GM19455 (cell line): Measurements from ENCODE around the gene PRKAR2B.

Experiments
- ATAC-seq: cut with Tn5 transposase; IDR thresholded peaks from one replicate; pipeline ENCODE4 v1.9.1; 2021; ENCODE audit not compliant: unreplicated experiment

PRKAR2B gene

GRCh38 chr7:107044347-107045194 lies at the start of gene PRKAR2B:
PRKAR2B (plus strand) TSS chr7:107044705; CDS start chr7:107044908, 203 bp downstream.
- peak; percentile 79 for ATAC-seq

DNA sequence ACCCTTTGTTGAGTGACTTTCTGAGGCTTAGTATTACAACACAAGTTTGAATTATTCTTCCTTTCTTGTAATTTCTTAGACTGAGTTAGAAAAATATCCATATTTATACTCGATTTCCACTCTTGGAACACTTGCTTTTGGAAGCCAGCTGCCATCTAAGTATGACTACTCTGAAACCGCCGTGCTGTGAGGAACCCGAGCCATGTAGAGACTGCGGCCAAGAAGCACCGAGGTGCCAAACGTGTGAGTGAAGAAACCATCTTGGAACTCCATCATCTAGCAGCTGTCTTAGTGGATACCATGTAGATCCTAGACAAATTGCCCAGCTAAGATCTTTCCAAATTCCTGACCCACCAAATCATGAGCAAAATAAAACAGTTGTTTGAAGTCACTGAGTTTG lies 49.7 kb upstream of the PRKAR2B start:
- ATAC-seq = no peak

GRCh38 chr7:106997487-106998271 lies 46.8 kb upstream of the PRKAR2B start:
- no peak for ATAC-seq

DNA sequence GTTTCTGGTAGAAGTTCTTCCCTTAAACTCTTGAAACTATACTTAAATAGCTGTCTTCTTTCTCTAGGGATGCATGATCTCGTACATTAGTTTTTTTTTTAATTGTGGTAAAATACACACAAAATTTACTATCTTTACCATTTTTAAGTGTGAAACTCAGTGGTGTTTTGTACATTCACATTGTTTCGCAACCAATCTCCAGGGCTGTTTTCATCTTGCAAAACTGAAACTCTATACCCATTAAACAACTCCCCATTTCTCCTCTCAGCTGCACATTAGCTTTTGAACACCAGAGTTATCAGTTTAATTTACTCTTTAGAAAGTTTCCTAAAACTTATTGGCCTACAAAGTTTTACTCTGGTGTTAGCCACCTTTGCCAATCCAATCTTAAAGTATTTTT lies 45.5 kb upstream of the PRKAR2B start:
- no peak for ATAC-seq

DNA sequence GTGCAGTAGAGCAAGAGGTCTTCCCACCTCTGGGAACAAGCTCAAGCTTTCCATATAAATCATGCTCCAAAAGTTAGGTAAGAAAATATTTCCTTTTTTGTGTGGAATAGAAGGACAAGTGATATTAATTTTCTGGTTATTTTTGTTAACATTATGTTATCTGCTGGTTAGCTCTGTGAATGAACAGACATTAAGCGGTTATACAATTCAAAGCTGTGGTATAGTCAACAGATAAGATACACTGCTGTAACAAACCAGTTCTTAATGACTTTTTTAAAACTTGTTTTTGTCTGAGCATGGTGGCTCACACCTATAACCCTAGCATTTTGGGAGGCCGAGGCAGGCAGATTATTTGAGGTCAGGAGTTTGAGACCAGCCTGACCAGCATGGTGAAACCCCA lies 43.0 kb upstream of the PRKAR2B start:
- no peak for ATAC-seq

DNA sequence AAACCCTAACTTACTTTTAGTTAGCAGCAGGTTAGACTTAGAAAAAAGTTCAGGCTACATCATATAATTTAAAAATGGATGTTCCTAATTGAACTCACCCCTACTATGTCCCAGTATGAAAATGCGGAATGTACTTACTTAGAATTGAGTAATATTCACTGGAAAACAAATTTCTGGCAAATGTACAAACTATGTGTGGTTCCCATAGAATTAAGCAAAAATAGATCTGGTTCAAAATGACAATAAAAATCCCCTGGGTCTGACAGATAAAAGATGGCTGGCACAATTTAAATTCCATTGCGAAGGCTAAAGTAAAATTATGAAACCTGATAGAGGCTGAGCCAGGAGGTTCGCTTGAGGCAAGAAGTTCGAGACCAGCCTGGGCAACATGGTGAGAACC lies 42.4 kb upstream of the PRKAR2B start:
- ATAC-seq = no peak

- ATAC-seq = no peak
These were observed 41.9 kb upstream of the PRKAR2B start for GRCh38 chr7:107002529-107002998.

DNA sequence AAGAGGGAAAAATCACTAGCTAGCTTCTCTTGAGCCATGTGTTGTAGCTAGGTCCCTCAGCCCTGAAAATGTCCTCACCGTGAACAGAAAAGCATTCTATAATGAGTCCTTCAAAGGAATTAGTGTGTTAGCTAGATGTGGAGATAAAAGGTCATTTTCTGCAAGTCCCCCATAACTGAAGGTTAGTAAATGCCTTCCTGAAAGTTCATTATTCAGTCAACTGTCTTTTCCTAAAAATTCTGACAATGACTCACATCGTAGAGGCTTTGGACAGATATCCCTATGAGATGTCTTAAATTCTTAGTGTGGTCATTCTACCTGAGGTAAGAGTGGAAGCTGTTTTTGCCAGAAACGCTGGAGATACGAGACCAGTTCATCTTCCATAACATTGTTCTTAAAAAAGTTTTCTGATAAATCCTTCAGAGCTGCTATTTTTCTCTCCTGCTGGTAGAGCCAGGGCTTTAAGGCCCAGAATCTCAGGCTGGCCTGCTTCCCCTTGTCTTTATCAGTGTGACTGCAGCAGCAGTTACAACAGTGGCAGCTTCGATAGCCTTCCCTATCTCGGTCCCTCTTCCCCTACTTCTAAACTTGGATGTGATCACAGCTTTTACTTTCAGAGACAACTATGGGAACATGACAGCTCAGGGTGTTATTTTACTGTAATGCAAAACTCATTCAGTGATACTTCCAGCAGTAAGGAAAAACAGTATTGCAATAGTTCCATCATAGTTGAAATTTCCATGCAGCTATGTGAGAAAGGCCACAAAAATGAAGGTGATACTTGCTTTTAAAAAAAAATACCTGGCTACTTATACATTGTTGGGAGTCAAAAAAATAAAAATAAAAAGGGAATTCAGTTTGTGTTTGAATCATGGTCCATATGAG lies 37.3 kb upstream of the PRKAR2B start:
- no peak for ATAC-seq

DNA sequence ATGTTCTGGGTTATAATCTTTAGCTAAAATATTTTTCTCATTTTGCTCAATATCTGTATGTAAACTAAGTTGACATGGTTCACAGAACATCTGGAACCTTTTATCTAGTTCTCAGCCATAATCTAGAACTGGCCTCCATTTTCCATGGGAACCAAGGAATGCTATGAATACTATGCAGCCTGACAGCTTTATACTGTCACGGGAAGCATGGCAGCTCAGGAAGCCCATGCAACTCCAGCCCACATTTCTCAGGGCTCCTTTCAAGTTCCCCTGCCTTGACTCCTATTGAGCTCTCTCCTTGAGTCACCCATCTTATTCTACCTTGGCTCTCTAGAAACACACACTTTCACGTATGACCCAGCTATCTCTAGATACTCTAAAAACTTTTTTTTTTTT lies 36.6 kb upstream of the PRKAR2B start:
- ATAC-seq = no peak

DNA sequence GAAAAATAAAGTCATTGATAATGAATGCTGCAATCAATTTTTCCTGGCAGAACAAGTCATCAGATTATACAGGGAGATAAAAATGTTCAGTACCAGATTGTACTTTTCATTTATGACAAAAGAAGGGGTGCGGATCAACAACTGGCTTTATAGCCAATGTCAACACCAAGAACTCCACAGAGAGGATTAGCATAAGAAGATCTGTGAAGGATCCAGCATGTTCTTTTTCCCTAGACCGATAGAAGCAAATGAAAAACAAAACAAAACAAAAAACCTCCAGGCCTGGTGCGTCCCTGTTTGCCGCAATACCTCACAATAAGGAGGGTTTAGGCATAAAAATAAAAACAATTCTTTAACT lies 34.7 kb upstream of the PRKAR2B start:
- no peak for ATAC-seq

- ATAC-seq = no peak
These were observed 31.8 kb upstream of the PRKAR2B start for GRCh38 chr7:107012691-107013090.

GRCh38 chr7:107014387-107015023 lies 30.0 kb upstream of the PRKAR2B start:
- no peak for ATAC-seq

- ATAC-seq = no peak
These were observed 28.2 kb upstream of the PRKAR2B start for GRCh38 chr7:107016312-107016711.

DNA sequence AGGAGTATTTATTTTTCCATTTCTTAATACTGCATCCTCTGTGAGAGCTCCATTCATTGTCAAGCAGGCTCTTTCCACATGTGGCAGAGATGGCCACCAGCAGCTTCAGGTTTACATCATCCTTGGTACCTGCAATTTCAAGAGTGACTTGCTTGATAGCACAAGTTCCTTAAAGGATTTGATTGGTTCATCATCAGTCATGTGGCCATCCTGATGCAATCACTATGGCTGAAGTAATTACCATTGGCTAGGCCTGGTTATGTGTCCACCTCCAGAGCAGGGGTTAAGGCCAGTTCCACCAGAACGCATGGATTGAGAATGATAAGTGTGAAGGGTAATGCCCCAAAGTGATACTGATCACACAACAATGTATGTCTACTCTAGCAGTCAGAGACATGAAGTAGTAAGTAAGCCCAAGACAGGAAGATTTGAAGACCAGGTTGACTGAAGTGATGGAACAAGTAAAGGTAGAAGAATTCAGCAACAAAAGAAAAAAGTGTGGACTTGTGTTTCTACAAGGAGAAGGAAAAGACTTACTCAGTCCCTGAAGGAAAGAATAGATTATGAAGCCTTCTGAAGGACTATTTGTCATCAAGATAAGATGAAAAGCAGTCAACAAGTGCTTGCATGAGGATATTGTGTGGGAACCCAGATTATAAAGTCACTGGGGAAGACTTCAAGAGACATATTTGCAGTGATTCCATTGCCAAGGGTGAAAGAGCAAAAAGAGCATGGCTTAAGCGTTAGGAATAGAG lies 26.4 kb upstream of the PRKAR2B start:
- ATAC-seq = no peak

GRCh38 chr7:107020400-107020799 lies 24.1 kb upstream of the PRKAR2B start:
- no peak for ATAC-seq

- ATAC-seq = no peak
These were observed 22.9 kb upstream of the PRKAR2B start for GRCh38 chr7:107021600-107021999.

GRCh38 chr7:107023522-107024151 lies 20.9 kb upstream of the PRKAR2B start:
- no peak for ATAC-seq

DNA sequence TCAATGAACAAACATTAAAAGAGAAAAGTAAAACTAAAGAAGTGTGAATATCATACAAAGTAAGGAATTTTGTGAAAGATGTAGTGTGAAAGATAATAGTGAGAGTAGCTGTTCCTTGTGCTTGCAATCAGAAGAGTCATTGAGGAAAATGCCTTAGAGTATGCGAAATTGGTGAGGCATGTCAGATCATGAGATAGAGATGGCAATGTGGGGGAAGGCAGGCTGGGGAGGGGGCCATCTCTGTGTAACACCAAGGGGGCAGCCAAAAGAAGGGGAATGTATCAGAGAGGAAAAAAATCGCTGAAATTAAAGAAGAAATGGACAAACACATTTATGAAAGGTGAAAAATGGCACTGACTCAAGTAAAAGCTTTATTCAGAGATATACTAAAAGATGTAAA lies 19.6 kb upstream of the PRKAR2B start:
- ATAC-seq = no peak

DNA sequence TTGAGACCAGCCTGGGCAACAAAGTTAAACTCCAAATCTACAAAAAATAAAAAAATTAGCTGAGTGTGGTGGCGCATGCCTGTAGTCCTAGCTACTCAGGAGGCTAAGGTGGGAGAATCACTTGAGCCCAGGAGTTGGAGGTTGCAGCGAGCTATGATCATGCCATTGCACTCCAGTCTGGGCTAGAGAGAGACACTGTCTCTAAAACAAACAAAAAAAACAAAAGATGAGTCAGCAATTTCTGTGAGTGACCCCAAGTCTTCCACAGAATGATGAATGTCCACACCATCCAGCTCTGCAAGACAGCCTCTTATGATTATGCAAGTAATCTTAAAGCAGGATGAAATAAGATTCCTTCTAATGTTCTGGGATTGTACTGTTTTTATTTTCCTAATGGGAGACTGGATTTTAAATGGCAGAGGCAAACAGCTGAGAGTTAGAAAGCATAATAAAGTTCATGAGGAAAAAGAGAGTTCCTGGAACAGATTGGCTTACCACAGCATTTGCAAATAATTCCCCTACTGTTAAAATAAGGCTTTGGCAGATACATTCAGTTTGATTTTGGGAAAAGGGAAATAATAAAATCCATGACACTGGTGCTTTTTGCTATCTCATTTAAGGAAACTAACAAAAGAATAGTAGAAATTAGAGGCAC lies 18.9 kb upstream of the PRKAR2B start:
- no peak for ATAC-seq
